Suprapubic skin (tissue), 4 donors: ENCODE results near the gene RNF4. TPM values are rescaled to one million over a fixed set of nuclear protein-coding genes. Genes with fewer than 3 reads are reported as not detected.

Experiments used
- DNase-seq, 2 donors: peaks; one replicate each; pipeline ENCODE4 v3.0.0-alpha.2; 2019; ENCODE audit warnings: low spot score in 2 of 2
- H3K27ac ChIP-seq: fragments of 200-600 bp; sonication (generic); one replicate; pipeline ENCODE4 v1.5.1; 2019
- H3K27me3 ChIP-seq: fragments of 200-600 bp; sonication (generic); one replicate; pipeline ENCODE4 v1.5.1; 2019
- H3K36me3 ChIP-seq: fragments of 200-600 bp; sonication (generic); one replicate; pipeline ENCODE4 v1.5.1; 2019
- H3K4me1 ChIP-seq: fragments of 200-600 bp; sonication (generic); one replicate; pipeline ENCODE4 v1.5.1; 2019
- H3K4me3 ChIP-seq: fragments of 200-600 bp; sonication (generic); one replicate; pipeline ENCODE4 v1.5.1; 2019; ENCODE audit warnings: mild to moderate bottlenecking
- H3K9me3 ChIP-seq: fragments of 200-600 bp; sonication (generic); one replicate; pipeline ENCODE4 v1.5.1; 2019
- EP300 ChIP-seq: sonication (generic); formaldehyde crosslinking; IDR thresholded peaks from one replicate; pipeline ENCODE4 v1.6.1; 2017; ENCODE audit warnings: antibody characterized with exemption
- POLR2A ChIP-seq, 2 donors: fragments of 450-650 bp; IDR thresholded peaks; one replicate each; pipeline ENCODE4 v1.6.1; 2017; ENCODE audit warnings: antibody characterized with exemption in 2 of 2, mild to moderate bottlenecking in 2 of 2, moderate library complexity in 2 of 2
- POLR2AphosphoS5 ChIP-seq, 3 donors: sonication (generic); formaldehyde crosslinking; IDR thresholded peaks; one replicate each; pipeline ENCODE4 v1.6.1; 2017; ENCODE audit warnings: antibody characterized with exemption in 3 of 3
- WGBS: methylation state at CpG from one replicate; pipeline ENCODE4 v1.1.5; 2018; 5-methylcytosine and 5-hydroxymethylcytosine counted together
- total RNA-seq, 4 donors: library from RNA; depleted of rRNA; stranded (reverse); fragments of >200 nt; gene quantifications; one replicate each; pipeline ENCODE4 v1.1.0, GENCODE V29; 2016
- TF ChIP-seq, protein P1 (sequence below), 2 donors: fragments of 200-600 bp in 1 of 2; fragments of 450-650 bp in 1 of 2; sonication (generic) in 1 of 2; IDR thresholded peaks; one replicate each; pipeline ENCODE4 v1.5.1; 2016 to 2019; ENCODE audit warnings: antibody characterized with exemption in 2 of 2, mild to moderate bottlenecking in 1 of 2, moderate library complexity in 1 of 2

RNF4 gene
- total RNA-seq, 4 donors from 2014 or later: 31.2 to 57.2 (median 44.0) TPM

DNA sequence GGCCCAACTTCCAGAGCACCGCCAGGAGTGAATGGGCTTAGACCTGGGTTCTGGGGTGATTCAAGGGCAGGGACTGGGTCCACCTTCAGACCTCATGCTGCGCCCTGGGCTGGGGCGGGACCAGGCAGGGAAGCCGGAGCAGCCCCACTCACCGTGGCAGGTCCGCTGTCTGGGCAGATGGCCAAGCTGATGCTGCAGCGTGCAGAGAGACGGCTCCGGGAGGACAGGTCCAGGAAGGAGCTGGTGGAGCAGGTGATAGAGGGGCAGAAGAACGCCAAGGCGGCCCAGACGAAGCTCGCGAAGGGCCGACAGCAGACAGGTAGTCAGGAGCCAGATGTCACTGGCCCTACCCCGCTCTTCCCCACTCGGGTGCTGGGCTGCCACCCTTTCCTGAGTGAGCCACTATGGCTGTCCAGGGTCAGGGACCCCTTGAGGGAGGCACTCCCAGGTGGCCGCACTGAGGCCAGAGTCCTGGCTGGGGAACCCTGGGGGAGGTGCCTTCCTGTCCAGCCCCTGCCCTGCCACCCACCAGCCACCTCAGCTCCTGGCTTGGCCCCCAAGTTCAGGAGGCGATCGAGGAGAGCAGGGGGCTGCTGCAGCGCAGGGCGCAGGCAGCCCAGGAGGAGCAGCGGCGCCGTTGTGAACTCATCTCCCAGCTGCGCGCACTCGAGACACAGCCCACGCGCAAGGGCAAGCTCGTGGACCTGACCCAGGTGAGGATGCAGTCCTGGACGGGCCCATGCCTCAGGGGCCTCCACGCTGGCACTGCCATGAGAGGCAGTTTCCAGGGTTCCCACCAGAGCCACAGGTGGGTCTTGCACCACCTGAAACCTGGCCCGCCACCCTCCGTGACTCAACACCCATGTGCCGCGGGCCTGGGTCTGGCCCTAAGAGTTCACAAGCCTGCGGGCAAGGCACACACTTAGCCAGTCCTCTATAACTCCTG lies 10.1 kb upstream of the RNF4 start:
- no peak for DNase-seq

DNA sequence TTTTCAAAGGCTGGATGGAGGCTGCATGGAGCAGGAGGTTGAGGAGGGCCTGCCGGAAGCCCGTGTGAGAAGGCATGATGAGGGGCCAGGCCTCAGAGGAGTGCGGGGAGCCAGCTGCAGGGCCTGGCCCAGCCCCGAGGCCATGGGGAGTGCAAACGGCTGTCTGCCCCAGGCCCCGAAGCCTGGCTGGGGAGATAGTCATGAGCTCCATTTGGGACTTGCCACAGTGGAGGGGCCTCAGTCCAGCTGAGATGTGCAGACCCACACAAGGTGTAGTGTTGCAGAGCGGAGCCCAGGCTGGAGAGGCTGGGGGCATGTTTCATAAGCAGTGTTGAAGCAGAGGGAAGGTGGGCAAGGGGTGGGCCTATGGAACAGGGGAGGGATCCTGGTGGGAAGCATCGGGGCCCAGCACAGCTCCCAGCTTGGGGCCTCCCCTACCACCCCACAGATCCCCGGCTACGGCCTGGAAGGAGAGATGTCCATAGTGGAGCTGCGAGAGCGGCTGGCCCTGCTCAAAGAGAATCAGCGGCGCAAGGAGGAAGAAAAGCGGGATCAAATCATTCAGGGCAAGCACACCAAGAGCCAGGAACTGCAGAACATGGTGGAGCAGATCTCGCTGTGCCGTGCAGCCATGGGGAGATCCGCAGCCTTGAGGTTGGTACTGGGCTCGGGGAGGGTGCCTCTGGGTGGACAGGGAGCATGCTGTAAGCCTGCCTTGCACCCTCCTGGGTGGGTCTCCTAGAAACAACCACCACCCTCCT lies 9.1 kb upstream of the RNF4 start:
- no peak overlapping the region for H3K4me3 ChIP-seq
- H3K36me3 ChIP-seq: no peaks in the 10 kb centered on the region
- TF ChIP-seq POLR2AphosphoS5 (IDR thresholded peaks at IDR 0.05) (no peak), EP300 (no peak), POLR2A (IDR thresholded peaks at IDR 0.05) (no peak)
- TF ChIP-seq, protein P1, sequence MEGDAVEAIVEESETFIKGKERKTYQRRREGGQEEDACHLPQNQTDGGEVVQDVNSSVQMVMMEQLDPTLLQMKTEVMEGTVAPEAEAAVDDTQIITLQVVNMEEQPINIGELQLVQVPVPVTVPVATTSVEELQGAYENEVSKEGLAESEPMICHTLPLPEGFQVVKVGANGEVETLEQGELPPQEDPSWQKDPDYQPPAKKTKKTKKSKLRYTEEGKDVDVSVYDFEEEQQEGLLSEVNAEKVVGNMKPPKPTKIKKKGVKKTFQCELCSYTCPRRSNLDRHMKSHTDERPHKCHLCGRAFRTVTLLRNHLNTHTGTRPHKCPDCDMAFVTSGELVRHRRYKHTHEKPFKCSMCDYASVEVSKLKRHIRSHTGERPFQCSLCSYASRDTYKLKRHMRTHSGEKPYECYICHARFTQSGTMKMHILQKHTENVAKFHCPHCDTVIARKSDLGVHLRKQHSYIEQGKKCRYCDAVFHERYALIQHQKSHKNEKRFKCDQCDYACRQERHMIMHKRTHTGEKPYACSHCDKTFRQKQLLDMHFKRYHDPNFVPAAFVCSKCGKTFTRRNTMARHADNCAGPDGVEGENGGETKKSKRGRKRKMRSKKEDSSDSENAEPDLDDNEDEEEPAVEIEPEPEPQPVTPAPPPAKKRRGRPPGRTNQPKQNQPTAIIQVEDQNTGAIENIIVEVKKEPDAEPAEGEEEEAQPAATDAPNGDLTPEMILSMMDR (IDR thresholded peaks at IDR 0.05): no peak
- H3K27me3 ChIP-seq: peaks cover 12% of the 10 kb centered on the region
- WGBS: 91% methylated on average over 19 of the region's 19 CpGs
- H3K4me1 ChIP-seq: peaks cover 14% of the 10 kb centered on the region
- no peaks in the 10 kb centered on the region for H3K9me3 ChIP-seq
- H3K27ac ChIP-seq: no peak overlapping the region
- no peak for DNase-seq

More for the DNA sequence above, 10.1 kb upstream of the RNF4 start:
- H3K27ac ChIP-seq: no peak overlapping the region
- TF ChIP-seq EP300 (no peak), POLR2AphosphoS5 (IDR thresholded peaks at IDR 0.05) (no peak), POLR2A (IDR thresholded peaks at IDR 0.05) (no peak)
- TF ChIP-seq, protein P1 (IDR thresholded peaks at IDR 0.05): no peak
- peaks cover 14% of the 10 kb centered on the region for H3K4me1 ChIP-seq
- peaks cover 12% of the 10 kb centered on the region for H3K27me3 ChIP-seq
- no peaks in the 10 kb centered on the region for H3K9me3 ChIP-seq
- 63% methylated on average over 18 of the region's 38 CpGs for WGBS
- no peaks in the 10 kb centered on the region for H3K36me3 ChIP-seq
- H3K4me3 ChIP-seq: no peak overlapping the region

DNA sequence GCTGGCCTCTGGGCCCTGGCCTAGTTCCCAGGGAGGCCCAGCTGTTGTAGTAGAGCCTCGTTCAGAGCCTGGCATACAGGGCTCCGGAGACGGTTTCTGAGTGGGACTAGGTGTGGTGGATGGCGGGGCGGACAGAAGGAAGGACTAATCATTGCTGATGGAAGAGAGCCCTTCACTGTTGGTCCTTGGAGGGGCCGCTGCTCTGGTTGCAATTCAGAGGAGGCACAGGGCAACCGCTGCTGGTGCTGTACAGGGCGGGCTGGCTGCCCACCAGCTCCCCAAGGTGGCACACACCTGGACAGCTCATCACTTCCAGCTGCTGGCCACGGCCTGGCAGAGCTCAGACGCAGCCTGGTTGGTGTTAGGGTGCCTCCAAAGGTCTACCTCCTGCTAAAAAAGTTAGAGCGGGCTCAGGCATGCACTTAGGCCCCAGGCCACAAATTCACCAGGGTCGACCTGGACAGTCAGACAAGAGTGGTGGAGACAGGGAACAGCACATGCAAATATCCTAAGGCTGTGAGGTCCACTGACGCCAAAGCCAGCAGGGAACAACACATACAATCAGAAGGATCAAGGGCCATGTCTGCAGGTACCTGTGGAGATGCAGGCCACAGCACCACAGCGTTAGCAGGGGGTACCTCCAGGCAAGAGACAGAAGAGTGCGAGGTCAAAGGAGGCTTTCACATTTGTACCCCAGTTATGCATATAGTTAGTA lies 7.5 kb upstream of the RNF4 start:
- DNase-seq: no peak
- Histone ChIP-seq H3K36me3 (no peaks in the 10 kb centered on the region), H3K27ac (no peak overlapping the region), H3K27me3 (peaks cover 12% of the 10 kb centered on the region), H3K9me3 (no peaks in the 10 kb centered on the region), H3K4me1 (peaks cover 14% of the 10 kb centered on the region), H3K4me3 (no peak overlapping the region)
- TF ChIP-seq POLR2A (IDR thresholded peaks at IDR 0.05): no peak
- TF ChIP-seq POLR2AphosphoS5 (IDR thresholded peaks at IDR 0.05): no peak
- TF ChIP-seq, protein P1 (IDR thresholded peaks at IDR 0.05): no peak
- no peak for TF ChIP-seq EP300
- 77% methylated on average over 10 of the region's 15 CpGs for WGBS

DNA sequence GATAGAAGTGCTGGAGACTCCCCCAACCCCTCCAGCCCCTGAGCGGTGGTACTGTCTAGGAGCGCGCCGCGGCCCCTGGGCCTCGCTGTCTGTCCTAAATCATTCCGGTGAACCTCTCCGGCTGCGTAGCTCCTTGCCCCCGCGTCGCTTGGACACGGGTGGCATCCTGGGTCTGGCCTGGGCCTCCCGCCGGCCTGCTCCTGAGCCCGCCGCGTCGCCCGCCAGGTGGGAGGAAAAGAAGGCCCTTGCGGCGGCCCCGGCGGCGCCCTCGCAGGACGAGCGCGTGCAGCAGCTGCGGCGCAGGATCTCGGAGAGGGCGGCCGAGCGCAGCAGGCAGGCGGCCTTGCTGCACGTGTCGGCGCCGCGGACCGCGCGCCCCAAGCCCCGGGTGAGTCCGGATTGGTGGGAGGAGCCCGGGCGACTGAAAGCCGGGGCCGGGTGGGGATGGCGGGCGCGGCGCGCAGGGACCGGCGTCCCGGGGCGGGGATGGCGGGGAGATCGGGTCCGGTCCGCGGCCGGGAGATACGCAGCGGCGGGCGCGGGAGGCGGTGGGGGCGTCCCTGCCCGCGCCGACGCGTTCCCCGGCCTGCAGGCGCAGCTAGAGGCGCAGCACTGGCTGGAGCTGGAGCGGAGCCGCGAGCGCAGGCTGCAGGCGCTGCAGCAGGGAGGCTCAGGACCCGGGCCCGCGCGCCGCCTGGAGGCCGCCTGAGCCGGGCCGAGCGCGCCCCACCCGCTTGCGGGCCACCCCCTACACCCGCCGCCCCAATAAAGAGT lies 6.5 kb upstream of the RNF4 start:
- Histone ChIP-seq H3K4me3 (peak overlapping the region; percentile 72), H3K27ac (no peak overlapping the region), H3K9me3 (no peaks in the 10 kb centered on the region), H3K36me3 (no peaks in the 10 kb centered on the region), H3K27me3 (peaks cover 12% of the 10 kb centered on the region), H3K4me1 (peaks cover 14% of the 10 kb centered on the region)
- WGBS: 37% methylated on average over 9 of the region's 99 CpGs
- TF ChIP-seq EP300: no peak
- no peak for TF ChIP-seq POLR2AphosphoS5 (IDR thresholded peaks at IDR 0.05)
- no peak for TF ChIP-seq POLR2A (IDR thresholded peaks at IDR 0.05)
- TF ChIP-seq, protein P1 (IDR thresholded peaks at IDR 0.05): peak; percentile 31 to 66
- no peak for DNase-seq
